NCI-H1092 (cell line): Measurements from ENCODE around the gene RAB3IL1.

Experiments
- DNase-seq: peaks from one replicate; lab custom pipeline; 2025; lab: John Stamatoyannopoulos, UW

RAB3IL1 gene

GRCh38 chr11:61904539-61905048 lies 12.8 kb downstream of the RAB3IL1 start:
- DNase-seq = no peak

DNA sequence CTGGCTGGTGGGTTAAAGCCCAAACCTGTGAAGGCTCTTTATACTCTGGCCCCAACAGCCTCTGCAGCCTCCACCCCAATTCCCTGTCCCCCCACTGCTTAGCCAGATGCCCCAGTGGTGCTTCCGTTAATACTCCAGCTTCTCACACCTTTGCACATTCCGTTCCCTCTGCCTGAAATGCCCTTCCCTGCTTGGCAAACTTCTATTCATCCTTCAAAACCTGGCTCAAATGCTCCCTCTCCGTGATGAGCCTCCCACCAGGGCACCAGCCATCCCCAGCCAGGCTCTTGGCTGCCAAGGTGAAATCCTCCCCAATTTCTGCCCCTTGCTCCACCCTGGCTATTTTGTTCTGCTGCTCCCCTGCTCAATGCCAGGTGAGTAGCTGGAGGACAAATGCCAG lies 13.5 kb downstream of the RAB3IL1 start:
- no peak for DNase-seq

DNA sequence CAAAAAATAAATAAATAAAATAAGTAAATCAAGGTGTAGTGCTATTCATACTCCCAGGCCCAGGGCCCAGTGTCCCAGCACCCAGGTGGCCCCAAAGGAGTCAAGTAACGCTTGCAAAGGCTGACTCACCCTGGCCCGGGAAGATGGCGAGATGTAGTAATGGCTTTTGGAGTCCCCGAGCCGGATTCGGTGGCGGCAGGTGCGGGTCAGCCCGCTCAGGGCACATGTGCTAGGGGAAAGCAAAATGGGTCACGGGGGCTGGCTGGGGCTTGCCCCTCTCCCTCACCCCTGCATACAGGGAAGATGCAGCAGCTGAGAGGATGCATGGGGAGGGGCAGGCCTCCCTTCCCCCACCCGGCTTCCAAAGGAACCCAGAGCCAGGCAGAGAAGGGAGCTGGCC lies 15.1 kb downstream of the RAB3IL1 start:
- no peak for DNase-seq

GRCh38 chr11:61901397-61901796 lies 16.0 kb downstream of the RAB3IL1 start:
- DNase-seq = no peak

- DNase-seq = no peak
These were observed 17.1 kb downstream of the RAB3IL1 start for GRCh38 chr11:61900251-61900650.

DNA sequence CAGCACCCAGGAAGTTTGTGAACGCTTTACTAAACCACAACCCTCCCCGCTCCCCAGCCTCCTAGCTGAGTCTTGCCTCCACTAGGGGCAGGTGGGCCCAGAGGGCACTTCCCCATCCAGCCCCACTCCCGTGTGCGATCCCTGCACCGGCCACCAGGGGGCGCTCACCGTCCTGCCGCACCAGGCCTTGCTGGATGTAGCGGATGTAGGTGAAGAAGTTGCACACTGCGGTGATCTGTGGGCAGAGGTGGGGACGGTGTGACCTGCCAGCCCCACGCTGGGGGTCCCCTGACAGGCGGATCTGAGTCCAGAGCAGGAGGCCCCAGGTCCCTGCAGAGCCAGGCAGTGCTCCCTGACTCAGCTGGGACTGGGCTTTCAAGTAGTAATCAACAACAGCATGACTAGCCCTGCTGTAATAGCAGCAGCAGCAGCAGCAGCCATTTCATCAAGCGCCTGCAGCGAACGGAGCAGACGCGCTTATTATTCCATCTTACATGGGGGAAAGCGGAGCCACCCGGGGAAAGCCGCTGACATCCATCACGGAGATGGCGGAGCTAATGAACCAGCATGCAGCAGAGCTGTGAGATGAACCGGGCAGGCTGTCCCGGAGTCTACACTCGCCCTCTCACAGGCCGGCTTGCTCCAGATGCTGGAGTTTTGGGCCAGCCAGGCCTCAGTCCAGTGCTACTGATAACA lies 18.1 kb downstream of the RAB3IL1 start:
- DNase-seq = peak; percentile 49

GRCh38 chr11:61898247-61898582 lies 19.2 kb downstream of the RAB3IL1 start:
- no peak for DNase-seq

GRCh38 chr11:61897387-61898246 lies 19.7 kb downstream of the RAB3IL1 start:
- peak; percentile 54 for DNase-seq

DNA sequence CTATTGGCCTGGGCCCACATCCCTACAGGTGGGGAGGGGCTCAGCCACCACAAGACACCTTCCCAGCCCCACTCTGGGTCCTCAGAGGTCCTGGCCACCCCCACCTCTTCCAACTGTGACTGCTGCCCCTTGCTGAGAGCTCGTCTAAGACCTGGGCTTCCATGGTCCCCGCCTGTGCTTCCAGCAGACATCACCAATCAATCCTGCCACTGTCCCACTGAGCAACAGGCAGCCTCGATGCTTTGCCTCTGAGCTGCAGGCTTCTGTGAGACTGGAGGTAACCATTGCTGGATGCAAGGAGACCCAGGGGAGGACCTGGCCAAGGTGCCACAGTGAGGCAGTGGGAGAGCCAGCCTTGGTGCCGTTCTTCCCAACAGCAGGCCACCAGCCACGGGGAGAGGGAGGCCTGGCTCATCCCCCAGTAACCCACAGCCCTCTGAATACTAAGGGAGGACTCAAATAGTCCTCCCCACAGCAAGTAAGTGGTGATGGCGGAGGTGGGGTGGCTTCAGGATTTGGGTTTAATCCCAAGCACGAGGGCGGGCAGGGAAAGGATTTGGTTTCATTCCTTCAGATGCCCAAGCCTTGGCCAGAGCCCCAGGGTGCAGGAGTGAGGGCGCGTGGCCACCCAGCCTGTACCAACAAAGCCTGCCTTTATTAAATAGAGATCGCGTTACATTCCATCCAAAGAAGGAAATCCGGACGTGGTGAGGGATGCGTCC lies 20.5 kb downstream of the RAB3IL1 start:
- DNase-seq = no peak

- no peak for DNase-seq
These were observed 21.7 kb downstream of the RAB3IL1 start for GRCh38 chr11:61895718-61896059.

DNA sequence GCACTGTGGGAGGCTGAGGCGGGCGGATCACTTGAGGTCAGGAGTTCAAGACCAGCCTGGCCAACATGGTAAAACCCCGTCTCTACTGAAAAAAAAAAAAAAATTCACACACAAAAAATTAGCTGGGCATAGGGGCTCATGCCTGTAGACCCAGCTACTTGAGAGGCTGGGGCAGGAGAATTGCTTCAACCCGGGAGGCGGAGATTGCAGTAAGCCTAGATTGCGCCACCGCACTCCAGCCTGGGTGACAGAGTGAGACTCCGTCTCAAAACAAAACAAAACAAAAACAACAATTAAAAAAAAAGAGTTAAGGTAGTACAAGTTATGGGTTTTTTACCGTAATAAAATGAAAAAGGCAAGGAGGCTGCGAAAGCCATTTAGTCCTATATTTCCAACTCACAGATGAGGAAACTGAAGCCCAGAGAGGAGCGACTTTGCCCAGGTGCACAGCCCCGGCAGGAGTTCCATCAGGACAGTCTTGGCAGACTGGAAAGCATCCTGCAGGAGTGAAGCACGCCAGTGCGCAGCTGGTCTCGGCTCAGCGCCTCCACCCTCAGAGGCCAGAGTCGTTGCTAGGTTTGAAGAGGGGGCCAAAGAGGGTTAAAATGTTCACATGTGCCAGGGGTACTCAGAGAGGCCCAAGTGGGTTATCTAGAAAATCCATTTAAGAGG lies 22.2 kb downstream of the RAB3IL1 start:
- no peak for DNase-seq

- DNase-seq = no peak
These were observed 23.4 kb downstream of the RAB3IL1 start for GRCh38 chr11:61893981-61894380.

- no peak for DNase-seq
These were observed 25.3 kb downstream of the RAB3IL1 start for GRCh38 chr11:61892085-61892370.

- DNase-seq = peak; percentile 38
These were observed 25.9 kb downstream of the RAB3IL1 start, which contains the start of gene FADS3 for GRCh38 chr11:61891331-61892084. Gene FADS3 (minus strand): TSS chr11:61891545. CDS start chr11:61891381, 164 bp downstream.

- DNase-seq = peak; percentile 23
These were observed 26.6 kb downstream of the RAB3IL1 start for GRCh38 chr11:61890529-61891330.

DNA sequence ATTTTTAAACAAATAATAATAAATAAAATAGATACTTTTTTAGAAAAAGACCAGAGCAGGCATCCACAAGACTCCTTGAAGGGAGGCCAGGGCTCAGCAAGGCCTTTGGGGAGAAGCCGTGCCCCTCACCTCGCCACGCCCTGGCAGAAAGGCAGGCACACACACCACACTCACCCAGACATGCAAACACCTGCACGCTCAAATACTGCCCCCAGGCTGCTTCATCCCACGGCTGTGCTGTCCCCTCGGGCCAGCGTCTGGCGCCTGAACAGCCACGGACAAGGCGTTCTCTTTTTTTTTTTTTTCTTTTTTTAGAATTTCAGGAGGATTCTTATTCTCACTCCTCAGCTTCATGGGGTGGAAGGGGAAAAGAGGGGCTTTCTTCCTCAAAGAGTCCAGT lies 27.5 kb downstream of the RAB3IL1 start:
- no peak for DNase-seq

DNA sequence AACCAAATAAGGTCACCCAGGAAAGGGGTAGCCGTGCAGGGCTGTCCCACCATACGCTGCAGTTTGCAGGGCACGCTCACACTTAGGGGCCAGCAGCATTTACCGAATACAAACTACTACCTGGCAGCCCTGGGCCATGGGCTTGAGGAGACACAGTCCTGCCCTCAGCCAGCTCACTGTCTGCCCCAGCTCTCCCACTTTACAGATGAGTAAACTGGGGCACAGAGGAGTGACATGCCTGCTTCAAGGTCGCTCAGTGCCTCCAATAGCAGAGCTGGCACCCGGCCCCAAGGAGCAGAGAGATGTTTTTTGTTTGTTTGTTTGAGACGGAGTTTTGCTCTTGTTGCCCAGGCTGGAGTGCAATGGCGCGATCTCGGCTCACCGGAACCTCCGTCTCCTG lies 28.8 kb downstream of the RAB3IL1 start:
- DNase-seq = no peak

- no peak for DNase-seq
These were observed 29.4 kb downstream of the RAB3IL1 start for GRCh38 chr11:61887839-61888494.

DNA sequence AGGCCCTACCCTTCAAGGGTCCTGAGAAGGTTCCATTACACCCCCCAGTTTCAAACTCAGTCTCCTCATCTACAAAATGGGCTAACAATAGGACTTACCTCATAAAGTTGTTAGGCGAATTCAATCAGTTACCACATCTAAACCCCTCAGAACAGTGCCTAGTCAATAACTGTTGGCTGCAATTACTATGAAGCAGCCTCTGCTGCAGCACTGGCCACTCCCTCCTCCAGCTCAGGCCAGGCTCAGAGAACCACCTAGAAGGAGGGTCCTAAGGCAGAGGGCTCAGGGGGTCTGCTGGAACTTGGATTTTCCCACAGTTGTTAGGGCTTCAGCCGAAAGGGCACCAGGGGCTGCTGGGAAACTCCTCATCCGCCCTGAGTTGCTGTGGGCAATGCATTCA lies 30.7 kb downstream of the RAB3IL1 start:
- DNase-seq = no peak
